HG03095 (cell line): Measurements from ENCODE around the gene KHDRBS2.
"Not testable (repeated sequence)": the region's sequence is repeated elsewhere in the genome, so short reads cannot be mapped to it uniquely, and the experiment has no call there.

Experiments used
- ATAC-seq: cut with Tn5 transposase; IDR thresholded peaks from one replicate; pipeline ENCODE4 v1.9.1; 2021; ENCODE audit warnings: moderate library complexity; ENCODE audit not compliant: unreplicated experiment

Gene KHDRBS2

DNA sequence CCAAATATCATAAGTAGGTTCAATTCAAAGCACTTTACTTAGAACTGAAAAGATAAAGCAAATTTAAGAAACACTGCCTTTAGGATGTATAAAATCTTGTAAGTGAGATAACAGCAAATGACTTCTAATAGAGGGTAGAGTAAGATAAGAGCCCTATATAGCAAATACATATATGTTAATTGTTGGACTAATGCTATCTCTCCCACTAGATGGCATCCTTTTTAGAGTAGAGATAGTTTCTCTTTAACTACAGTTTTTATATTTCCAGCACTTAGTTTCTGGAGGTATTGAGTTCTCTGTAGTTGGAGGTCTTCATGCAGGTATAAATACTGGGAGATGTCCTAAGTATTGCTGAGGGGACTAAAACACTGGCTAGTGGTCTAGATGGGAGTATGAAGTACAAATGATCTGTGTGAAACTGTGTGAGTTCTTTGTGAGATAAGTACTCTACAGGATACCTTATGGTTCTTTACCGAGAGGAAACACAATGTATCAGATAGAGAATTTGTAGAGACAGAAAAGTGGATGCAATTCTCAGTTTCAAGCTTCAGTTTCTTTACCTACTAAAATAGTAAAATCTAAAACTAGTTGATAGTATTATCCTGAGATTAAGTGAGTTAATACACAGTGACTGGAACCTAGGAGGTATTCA, 399.3 kb downstream of the KHDRBS2 start:
- no peak for ATAC-seq

- no peak for ATAC-seq
These were observed 416.2 kb downstream of the KHDRBS2 start for GRCh38 chr6:61869632-61870400.

DNA sequence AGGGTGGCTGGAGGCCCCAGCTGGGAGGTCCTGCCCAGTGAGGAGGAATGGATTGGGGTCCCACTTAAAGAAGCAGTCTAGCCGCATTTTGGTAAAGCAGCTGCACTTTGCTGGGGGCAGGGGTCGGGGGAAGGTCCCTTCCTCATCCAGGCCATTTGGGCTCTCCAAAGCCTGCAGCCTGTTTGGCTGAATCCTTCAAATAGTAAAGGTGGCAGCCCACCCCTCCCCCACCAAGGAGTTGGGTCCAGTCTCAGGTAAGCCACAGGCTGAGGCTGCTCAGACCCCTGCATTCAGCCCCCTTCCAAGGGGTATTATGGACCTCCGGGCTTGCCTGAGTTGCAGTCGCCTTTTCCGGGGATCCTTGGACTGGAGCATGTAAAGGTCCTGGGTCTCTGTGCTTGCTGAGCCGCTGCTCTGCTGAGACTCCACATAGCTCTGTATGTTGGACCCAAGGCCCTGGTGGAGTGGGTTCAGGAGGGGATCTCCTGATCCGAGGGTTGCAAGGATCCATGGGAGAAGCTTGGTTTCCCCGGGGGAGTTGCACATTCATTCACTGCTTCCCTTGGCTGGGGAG, 417.4 kb downstream of the KHDRBS2 start:
- ATAC-seq, result no peak

GRCh38 chr6:61867635-61868034, 418.4 kb downstream of the KHDRBS2 start:
- ATAC-seq, result no peak

DNA sequence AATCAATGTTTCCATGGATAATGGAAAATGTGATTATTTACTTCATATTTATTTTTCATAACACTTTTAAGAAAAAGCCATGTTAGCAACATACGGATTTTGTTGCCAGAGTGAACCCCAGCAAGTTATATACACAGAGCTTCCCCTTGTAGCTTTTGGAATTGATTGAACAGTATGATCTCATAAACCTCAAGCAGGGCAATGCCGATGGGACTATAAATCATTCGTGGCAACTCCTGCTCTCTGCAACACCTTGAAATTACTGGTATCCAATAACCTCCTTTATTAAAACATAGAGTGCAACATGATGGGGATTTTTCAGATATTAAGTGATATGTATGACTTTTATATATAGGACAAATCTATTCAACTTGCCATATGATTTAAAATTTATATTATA, 428.5 kb downstream of the KHDRBS2 start:
- ATAC-seq, result no peak

DNA sequence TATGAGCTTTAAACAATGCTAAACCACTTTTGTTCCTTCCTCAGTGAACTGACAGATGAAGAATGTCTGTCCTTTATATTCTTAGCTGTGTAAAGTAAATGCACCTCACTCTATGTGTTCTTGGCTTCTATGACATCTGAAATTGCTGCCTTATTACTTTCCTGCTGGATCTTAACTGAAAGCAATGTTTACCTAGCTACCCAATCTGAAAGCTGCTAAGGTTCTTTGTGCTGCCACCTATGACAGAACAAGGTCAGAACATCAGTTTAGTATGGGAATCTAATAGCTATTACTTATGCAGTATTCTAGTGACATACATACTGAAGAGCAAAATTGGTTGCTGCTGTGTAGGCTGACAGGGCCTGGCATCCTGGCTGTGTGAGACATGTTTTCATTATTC, 444.1 kb downstream of the KHDRBS2 start:
- ATAC-seq, result no peak

DNA sequence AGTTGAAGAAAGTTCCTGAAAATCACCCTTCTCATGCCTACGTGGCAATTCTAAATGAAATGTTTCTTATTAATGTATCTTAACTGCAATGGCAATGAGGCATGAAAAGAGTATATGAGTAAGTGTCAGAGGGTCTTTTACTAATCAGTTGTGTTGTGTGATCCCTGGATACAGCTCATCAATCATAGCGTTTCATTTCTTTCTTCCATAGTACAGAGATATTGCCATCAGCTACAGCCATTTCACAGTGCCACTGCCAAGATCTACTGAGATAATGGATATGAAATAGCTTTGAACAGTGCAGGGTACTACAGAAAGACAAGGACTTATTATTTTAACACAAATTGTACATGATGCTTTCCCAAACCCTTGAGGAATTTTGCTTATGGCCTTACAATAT, 450.8 kb downstream of the KHDRBS2 start:
- no peak for ATAC-seq

DNA sequence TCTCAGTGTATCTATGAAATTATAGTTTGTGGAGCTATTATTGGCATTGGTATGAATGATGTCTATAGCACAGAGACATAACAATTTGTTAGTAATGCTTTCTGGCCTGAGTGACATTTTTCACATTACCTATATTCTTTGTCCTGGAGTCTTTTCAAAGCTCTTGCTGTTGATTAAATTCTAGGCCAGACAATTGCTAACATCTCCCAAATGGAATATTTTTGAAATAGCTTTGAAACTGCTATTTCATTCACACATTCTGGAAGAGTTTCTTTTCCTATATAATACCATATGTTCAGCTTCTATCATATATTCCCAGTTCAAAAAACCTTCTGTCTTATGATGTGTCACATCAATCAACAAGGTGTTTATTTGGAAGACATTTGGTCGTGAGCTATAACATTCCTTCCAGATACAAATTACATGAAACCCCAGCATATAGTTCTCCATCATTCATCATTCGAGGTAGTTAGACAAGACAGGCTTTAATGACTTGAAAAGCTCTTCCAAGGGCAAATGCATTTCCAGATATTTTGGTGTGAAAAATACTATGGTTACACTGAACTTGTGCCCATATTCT, 452.8 kb downstream of the KHDRBS2 start:
- ATAC-seq, result no peak

DNA sequence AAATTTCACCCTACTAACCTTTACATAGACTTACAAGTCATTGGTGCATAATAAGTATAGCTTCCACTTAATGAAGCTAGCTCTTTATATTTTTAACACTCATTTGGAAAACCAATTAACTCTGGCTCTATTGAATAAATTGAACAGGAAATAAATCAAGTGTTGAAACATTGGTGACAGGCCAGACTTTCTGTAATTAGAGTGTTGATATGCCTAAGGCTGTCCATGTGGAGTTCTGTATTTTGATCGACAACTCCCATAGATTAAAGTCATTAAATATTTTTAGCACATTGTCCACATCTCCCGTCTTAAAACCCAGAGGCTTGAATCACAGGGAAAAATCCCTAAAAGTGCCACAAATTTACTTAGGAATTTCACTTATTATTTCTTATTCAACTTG, 468.3 kb downstream of the KHDRBS2 start:
- no peak for ATAC-seq

- ATAC-seq, result no peak
These were observed 476.0 kb downstream of the KHDRBS2 start for GRCh38 chr6:61810047-61810446.

GRCh38 chr6:61809004-61809595, 476.9 kb downstream of the KHDRBS2 start:
- peak; percentile 69 for ATAC-seq

GRCh38 chr6:61787998-61788397, 498.0 kb downstream of the KHDRBS2 start:
- ATAC-seq, result no peak

- ATAC-seq, result not testable (repeated sequence)
These were observed 516.6 kb downstream of the KHDRBS2 start for GRCh38 chr6:61769446-61769845.

DNA sequence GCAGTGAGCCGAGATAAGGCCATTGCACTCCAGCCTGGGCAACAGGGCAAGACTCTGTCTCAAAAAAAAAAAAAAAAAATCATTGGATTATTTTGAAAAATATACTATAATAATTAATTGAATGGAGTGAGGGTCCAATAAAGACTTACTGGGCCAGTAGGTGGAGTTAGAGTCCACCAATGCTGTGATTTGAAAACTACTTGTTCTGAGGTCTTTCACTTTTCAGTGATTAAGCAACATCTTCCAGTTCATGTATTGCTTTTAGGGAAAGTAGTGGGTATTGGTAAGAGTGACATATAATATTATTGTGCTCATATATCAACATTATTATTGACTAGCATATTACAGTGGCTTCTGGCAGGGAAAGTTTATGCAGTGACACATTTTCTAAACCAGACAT, 530.3 kb downstream of the KHDRBS2 start:
- no peak for ATAC-seq

GRCh38 chr6:61751986-61752385, 534.0 kb downstream of the KHDRBS2 start:
- ATAC-seq, result no peak

- ATAC-seq, result no peak
These were observed 540.0 kb downstream of the KHDRBS2 start for GRCh38 chr6:61745994-61746393.

- no peak for ATAC-seq
These were observed 574.2 kb downstream of the KHDRBS2 start for GRCh38 chr6:61711849-61712248.

DNA sequence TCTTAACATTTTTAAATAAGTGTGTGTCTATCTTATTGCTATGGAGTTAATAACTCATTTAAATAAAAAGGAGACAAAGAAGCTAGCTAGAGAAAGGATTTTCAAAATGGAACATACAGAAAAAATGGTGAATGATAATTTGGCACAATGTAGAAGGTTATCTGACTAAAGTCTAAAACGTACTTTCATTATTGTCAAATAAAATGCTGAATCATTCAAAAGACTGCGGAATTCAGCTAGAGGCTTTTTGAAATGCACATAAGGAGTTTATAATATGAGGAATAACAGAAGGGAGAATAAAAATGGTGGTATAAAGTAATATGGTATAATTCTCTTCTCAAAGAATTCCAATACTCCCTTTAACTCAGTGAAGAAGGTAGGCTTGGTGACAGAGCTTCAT, 597.9 kb downstream of the KHDRBS2 start:
- no peak for ATAC-seq

GRCh38 chr6:61682562-61682961, 603.5 kb downstream of the KHDRBS2 start:
- ATAC-seq, result no peak

DNA sequence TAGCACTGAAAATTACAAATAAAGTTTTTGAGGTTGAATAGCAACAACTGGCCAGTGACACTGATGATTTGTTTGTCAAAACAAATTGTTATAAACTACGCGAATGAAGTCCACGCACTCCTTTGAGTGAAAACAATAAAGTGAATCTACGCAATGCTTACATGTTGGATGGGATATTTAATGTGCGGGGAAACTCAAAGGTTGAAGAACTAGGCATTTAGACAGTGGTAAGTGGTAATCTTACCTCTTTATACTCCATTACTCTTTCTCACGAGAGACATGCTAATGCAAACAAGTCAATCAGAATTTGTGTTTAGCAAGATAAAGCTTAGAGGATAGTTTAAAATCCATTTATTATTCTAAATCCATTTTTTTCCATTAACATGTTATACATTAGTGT, 606.4 kb downstream of the KHDRBS2 start:
- ATAC-seq, result no peak

DNA sequence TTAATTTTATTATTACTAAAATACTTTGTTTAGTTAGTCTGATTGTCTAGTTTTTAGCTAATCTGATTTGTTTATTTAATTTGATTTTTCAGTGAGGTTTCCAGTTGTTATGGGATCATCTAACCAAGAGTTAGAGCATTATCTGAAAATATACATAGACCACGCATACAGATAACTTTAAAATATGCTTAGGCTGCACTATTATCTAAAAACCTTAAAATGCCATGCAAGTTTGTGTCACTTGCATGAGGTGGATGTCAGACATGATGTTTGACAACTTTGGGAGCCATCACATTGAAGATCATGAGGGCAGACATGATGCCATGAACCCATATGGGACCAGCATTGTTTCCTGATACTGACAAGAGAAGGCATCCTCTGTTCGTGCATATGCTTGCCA, 610.3 kb downstream of the KHDRBS2 start:
- no peak for ATAC-seq

GRCh38 chr6:61649845-61650244, 636.2 kb downstream of the KHDRBS2 start:
- no peak for ATAC-seq
